Breast epithelium (tissue), 4 donors: ENCODE data around the gene SNRNP200. TPM values are rescaled to one million over a fixed set of nuclear protein-coding genes. Genes with fewer than 3 reads are reported as not detected.

Experiments
- DNase-seq, 2 donors: peaks; one replicate each; pipeline ENCODE4 v3.0.0-alpha.2; 2019; ENCODE audit warnings: low spot score in 2 of 2
- H3K27ac ChIP-seq, 2 donors: fragments of 200-600 bp; sonication (generic) in 1 of 2; one replicate each; pipeline ENCODE4 v1.5.1; 2016 to 2019; ENCODE audit warnings: mild to moderate bottlenecking in 1 of 2
- H3K27me3 ChIP-seq, 2 donors: fragments of 200-600 bp; sonication (generic) in 1 of 2; one replicate each; pipeline versions ENCODE4 v1.5.1 to v1.6.0; 2017 to 2019; ENCODE audit warnings: control low read depth in 1 of 2, mild to moderate bottlenecking in 1 of 2
- H3K36me3 ChIP-seq: fragments of 200-600 bp; one replicate; pipeline ENCODE4 v1.5.1; 2019
- H3K4me1 ChIP-seq, 2 donors: fragments of 200-600 bp; sonication (generic); one replicate each; pipeline ENCODE4 v1.5.1; 2016 to 2019; ENCODE audit warnings: control low read depth in 1 of 2
- H3K4me3 ChIP-seq, 3 donors: fragments of 200-600 bp; sonication (generic); 1 replicate in 2 of 3; 2 replicates in 1 of 3; pipeline ENCODE4 v1.5.1; 2016 to 2019; ENCODE audit warnings: mild to moderate bottlenecking in 3 of 3, moderate library complexity in 2 of 3
- H3K9me3 ChIP-seq, 2 donors: fragments of 200-600 bp; sonication (generic) in 1 of 2; one replicate each; pipeline ENCODE4 v1.5.1; 2016 to 2019; ENCODE audit warnings: control low read depth in 1 of 2
- CTCF ChIP-seq, 3 donors: fragments of 450-650 bp; IDR thresholded peaks; one replicate each; pipeline ENCODE4 v1.5.1; 2016 to 2017; ENCODE audit warnings: antibody characterized with exemption in 3 of 3, mild to moderate bottlenecking in 3 of 3, moderate library complexity in 3 of 3
- POLR2A ChIP-seq: fragments of 450-650 bp; IDR thresholded peaks from one replicate; pipeline ENCODE4 v1.6.1; 2016; ENCODE audit warnings: antibody characterized with exemption, mild to moderate bottlenecking, moderate library complexity
- POLR2AphosphoS5 ChIP-seq, 3 donors: sonication (generic); formaldehyde crosslinking; IDR thresholded peaks; one replicate each; pipeline ENCODE4 v1.6.1; 2017; ENCODE audit warnings: antibody characterized with exemption in 3 of 3
- intact Hi-C: fragments of 100-400 bp; cut with DNase I; formaldehyde crosslinking; loops from one replicate; pipeline ENCODE4 v1.15.1; 2023; ENCODE audit warnings: low total_unique reads
- total RNA-seq, 3 donors: library from RNA; depleted of rRNA; stranded (reverse); fragments of >200 nt; gene quantifications; one replicate each; pipeline ENCODE4 v1.1.0, GENCODE V29; 2016

The SNRNP200 gene
- total RNA-seq, result 100 to 1,000 TPM in 2 of 3 donors, 10 to 100 TPM in 1; 99.4 to 111 (median 109) TPM

- intact Hi-C loops, result loop anchor here (10.0 kb wide), 1 partner anchor 99 kb away; no protein-coding TSS in a partner anchor
- H3K4me3 ChIP-seq, result peak within 1 kb of the TSS; percentile 81 to 91 (median 90)
- H3K36me3 ChIP-seq, result no peaks in the 10 kb centered on the region
- H3K27ac ChIP-seq, result peak within 1 kb of the TSS; percentile 87 to 91
- TF ChIP-seq POLR2AphosphoS5 (IDR thresholded peaks at IDR 0.05) (peak; percentile 93 to 96 (median 95)), CTCF (IDR thresholded peaks at IDR 0.05) (no peak), POLR2A (peak; percentile 81)
- no peaks in the 10 kb centered on the region for H3K27me3 ChIP-seq
- peak; percentile 79 to 83 for DNase-seq
- H3K4me1 ChIP-seq, result peaks cover 0 to 6% of the 10 kb centered on the region in 2 donors
- H3K9me3 ChIP-seq, result no peaks in the 10 kb centered on the region
Observed at GRCh38 chr2:96305091-96305978, at the start of gene SNRNP200. Gene SNRNP200 (minus strand): TSS chr2:96305546. CDS start chr2:96305437, 109 bp downstream.

GRCh38 chr2:96354492-96354891 is 49.1 kb upstream of the SNRNP200 start:
- Histone ChIP-seq H3K9me3 (no peaks in the 10 kb centered on the region), H3K4me1 (peaks cover 0 to 4% of the 10 kb centered on the region in 2 donors), H3K4me3 (no peak overlapping the region), H3K36me3 (no peaks in the 10 kb centered on the region), H3K27me3 (no peaks in the 10 kb centered on the region), H3K27ac (peak overlapping the region; percentile 54 to 80)
- TF ChIP-seq POLR2AphosphoS5 (IDR thresholded peaks at IDR 0.05), result no peak
- no peak for TF ChIP-seq POLR2A
- no peak for TF ChIP-seq CTCF (IDR thresholded peaks at IDR 0.05)
- DNase-seq, result no peak
- intact Hi-C loops, result no loop called here

- no peaks in the 10 kb centered on the region for H3K36me3 ChIP-seq
- DNase-seq, result no peak
- peak overlapping the region; percentile 54 to 80 for H3K27ac ChIP-seq
- H3K4me1 ChIP-seq, result peaks cover 0 to 4% of the 10 kb centered on the region in 2 donors
- TF ChIP-seq CTCF (IDR thresholded peaks at IDR 0.05) (no peak), POLR2A (no peak), POLR2AphosphoS5 (IDR thresholded peaks at IDR 0.05) (peak in 2 of 3 donors; percentile 3 to 6)
- intact Hi-C loops, result no loop called here
- no peaks in the 10 kb centered on the region for H3K27me3 ChIP-seq
- no peaks in the 10 kb centered on the region for H3K9me3 ChIP-seq
- peak overlapping the region in 1 of 3 donors; percentile 18 for H3K4me3 ChIP-seq
Observed at GRCh38 chr2:96353606-96354101, 48.3 kb upstream of the SNRNP200 start.

GRCh38 chr2:96353032-96353561 is 47.8 kb upstream of the SNRNP200 start:
- Histone ChIP-seq H3K9me3 (no peaks in the 10 kb centered on the region), H3K27ac (peak overlapping the region; percentile 54 to 71), H3K4me3 (peak overlapping the region in 1 of 3 donors; percentile 18), H3K36me3 (no peaks in the 10 kb centered on the region), H3K4me1 (peaks cover 0 to 4% of the 10 kb centered on the region in 2 donors), H3K27me3 (no peaks in the 10 kb centered on the region)
- peak; percentile 67 to 78 for DNase-seq
- TF ChIP-seq POLR2AphosphoS5 (IDR thresholded peaks at IDR 0.05), result peak in 2 of 3 donors; percentile 3 to 5
- no peak for TF ChIP-seq POLR2A
- intact Hi-C loops, result no loop called here

- Histone ChIP-seq H3K9me3 (no peaks in the 10 kb centered on the region), H3K4me3 (no peak overlapping the region), H3K36me3 (no peaks in the 10 kb centered on the region), H3K4me1 (no peaks in the 10 kb centered on the region), H3K27me3 (no peaks in the 10 kb centered on the region), H3K27ac (no peak overlapping the region)
- DNase-seq, result no peak
- intact Hi-C loops, result no loop called here
- TF ChIP-seq POLR2A, result no peak
Observed at GRCh38 chr2:96347395-96347794, 42.0 kb upstream of the SNRNP200 start.
